ENCODE measurements around the gene SV2C. TPM values are rescaled to one million over a fixed set of nuclear protein-coding genes. Genes with fewer than 3 reads are reported as not detected.

The SV2C gene
- total and polyA plus RNA-seq, 4 donors: 0.01 to 0.40 (median 0.37) TPM; not detected in 1

GRCh38 chr5:76194340-76194739, 111.2 kb downstream of the SV2C start:
- Histone ChIP-seq H3K9me3 (ENCODE audit: control insufficient read depth in 4 of 4, insufficient read depth in 3 of 4, low read length in 3 of 4) (no peaks in the 10 kb centered on the region), H3K4me1 (ENCODE audit: control insufficient read depth in 5 of 5, insufficient read depth in 5 of 5, low read length in 5 of 5) (peaks cover 0 to 2% (median 0%) of the 10 kb centered on the region in 5 donors), H3K27ac (ENCODE audit: low read depth in 1 of 2, low read length in 1 of 2) (no peak overlapping the region), H3K36me3 (ENCODE audit: control insufficient read depth in 4 of 4, insufficient read depth in 4 of 4, low read length in 4 of 4) (no peaks in the 10 kb centered on the region), H3K4me3 (no peak overlapping the region), H3K27me3 (ENCODE audit: control insufficient read depth in 3 of 3, insufficient read depth in 3 of 3, low read length in 2 of 3) (peaks cover 0 to 3% (median 0%) of the 10 kb centered on the region in 3 donors), H3K9ac (ENCODE audit: insufficient read depth in 1 of 2, low read length in 2 of 2) (no peak overlapping the region)
- WGBS, 2 donors: 68 to 82% methylated on average over 3 of the region's 3 CpGs
- no peak for ATAC-seq (ENCODE audit: insufficient read depth, low FRiP score)
- TF ChIP-seq CTCF (IDR thresholded peaks at IDR 0.05; ENCODE audit: control extremely low read depth, extremely low read depth): no peak
- DNase-seq: no peak

- ATAC-seq (ENCODE audit: insufficient read depth, low FRiP score) (no peak), DNase-seq (no peak)
- H3K27ac ChIP-seq (ENCODE audit: low read depth in 1 of 2, low read length in 1 of 2): no peak overlapping the region
- H3K36me3 ChIP-seq (ENCODE audit: control insufficient read depth in 4 of 4, insufficient read depth in 4 of 4, low read length in 4 of 4): no peaks in the 10 kb centered on the region
- H3K27me3 ChIP-seq (ENCODE audit: control insufficient read depth in 3 of 3, insufficient read depth in 3 of 3, low read length in 2 of 3): peaks cover 0 to 3% (median 0%) of the 10 kb centered on the region in 3 donors
- H3K9me3 ChIP-seq (ENCODE audit: control insufficient read depth in 4 of 4, insufficient read depth in 3 of 4, low read length in 3 of 4): no peaks in the 10 kb centered on the region
- 73 to 89% methylated on average over 3 of the region's 3 CpGs for WGBS, 2 donors
- peaks cover 0 to 5% (median 0%) of the 10 kb centered on the region in 5 donors for H3K4me1 ChIP-seq (ENCODE audit: control insufficient read depth in 5 of 5, insufficient read depth in 5 of 5, low read length in 5 of 5)
- TF ChIP-seq CTCF (IDR thresholded peaks at IDR 0.05; ENCODE audit: control extremely low read depth, extremely low read depth): no peak
- no peak overlapping the region for H3K4me3 ChIP-seq
- H3K9ac ChIP-seq (ENCODE audit: insufficient read depth in 1 of 2, low read length in 2 of 2): no peak overlapping the region
Observed at GRCh38 chr5:76196457-76196856, 113.3 kb downstream of the SV2C start.

- no peak for TF ChIP-seq CTCF (IDR thresholded peaks at IDR 0.05; ENCODE audit: control extremely low read depth, extremely low read depth)
- Histone ChIP-seq H3K27me3 (ENCODE audit: control insufficient read depth in 3 of 3, insufficient read depth in 3 of 3, low read length in 2 of 3) (peaks cover 0 to 3% (median 0%) of the 10 kb centered on the region in 3 donors), H3K4me1 (ENCODE audit: control insufficient read depth in 5 of 5, insufficient read depth in 5 of 5, low read length in 5 of 5) (peaks cover 0 to 5% (median 0%) of the 10 kb centered on the region in 5 donors), H3K36me3 (ENCODE audit: control insufficient read depth in 4 of 4, insufficient read depth in 4 of 4, low read length in 4 of 4) (no peaks in the 10 kb centered on the region), H3K27ac (ENCODE audit: low read depth in 1 of 2, low read length in 1 of 2) (no peak overlapping the region), H3K9me3 (ENCODE audit: control insufficient read depth in 4 of 4, insufficient read depth in 3 of 4, low read length in 3 of 4) (no peaks in the 10 kb centered on the region), H3K4me3 (no peak overlapping the region), H3K9ac (ENCODE audit: insufficient read depth in 1 of 2, low read length in 2 of 2) (no peak overlapping the region)
- 90 to 97% methylated on average over 2 of the region's 2 CpGs for WGBS, 2 donors
- DNase-seq (no peak), ATAC-seq (ENCODE audit: insufficient read depth, low FRiP score) (no peak)
Observed at GRCh38 chr5:76196886-76197489, 113.8 kb downstream of the SV2C start.

GRCh38 chr5:76197726-76198125, 114.5 kb downstream of the SV2C start:
- no peak for ATAC-seq (ENCODE audit: insufficient read depth, low FRiP score)
- no peak for DNase-seq
- TF ChIP-seq CTCF (IDR thresholded peaks at IDR 0.05; ENCODE audit: control extremely low read depth, extremely low read depth): no peak
- peaks cover 0 to 5% (median 0%) of the 10 kb centered on the region in 5 donors for H3K4me1 ChIP-seq (ENCODE audit: control insufficient read depth in 5 of 5, insufficient read depth in 5 of 5, low read length in 5 of 5)
- H3K27ac ChIP-seq (ENCODE audit: low read depth in 1 of 2, low read length in 1 of 2): no peak overlapping the region
- H3K9ac ChIP-seq (ENCODE audit: insufficient read depth in 1 of 2, low read length in 2 of 2): no peak overlapping the region
- peaks cover 0 to 3% (median 0%) of the 10 kb centered on the region in 3 donors for H3K27me3 ChIP-seq (ENCODE audit: control insufficient read depth in 3 of 3, insufficient read depth in 3 of 3, low read length in 2 of 3)
- no peaks in the 10 kb centered on the region for H3K9me3 ChIP-seq (ENCODE audit: control insufficient read depth in 4 of 4, insufficient read depth in 3 of 4, low read length in 3 of 4)
- no peaks in the 10 kb centered on the region for H3K36me3 ChIP-seq (ENCODE audit: control insufficient read depth in 4 of 4, insufficient read depth in 4 of 4, low read length in 4 of 4)
- 88 to 94% methylated on average over 3 of the region's 3 CpGs for WGBS, 2 donors
- H3K4me3 ChIP-seq: no peak overlapping the region
